Sigmoid colon (tissue), 7 donors: ENCODE measurements around the gene RRBP1. TPM values are rescaled to one million over a fixed set of nuclear protein-coding genes. Genes with fewer than 3 reads are reported as not detected.

ENCODE experiments used
- DNase-seq: peaks from one replicate; pipeline ENCODE4 v3.0.0-alpha.2; 2019
- H3K27ac ChIP-seq, 4 donors: fragments of 200-600 bp; sonication (generic); one replicate each; pipeline ENCODE4 v1.5.1; 2016 to 2019; ENCODE audit warnings: mild to moderate bottlenecking in 1 of 4
- H3K27me3 ChIP-seq, 3 donors: fragments of 200-600 bp; sonication (generic); one replicate each; pipeline ENCODE4 v1.5.1; 2019; ENCODE audit warnings: mild to moderate bottlenecking in 1 of 3
- H3K36me3 ChIP-seq, 4 donors: fragments of 200-600 bp; sonication (generic); one replicate each; pipeline ENCODE4 v1.5.1; 2016 to 2019
- H3K4me1 ChIP-seq, 4 donors: fragments of 200-600 bp; sonication (generic); one replicate each; pipeline ENCODE4 v1.5.1; 2017 to 2019
- H3K4me3 ChIP-seq, 4 donors: fragments of 200-600 bp; sonication (generic); one replicate each; pipeline ENCODE4 v1.5.1; 2017 to 2019; ENCODE audit warnings: mild to moderate bottlenecking in 2 of 4, moderate library complexity in 1 of 4
- H3K9me3 ChIP-seq, 4 donors: fragments of 200-600 bp in 3 of 4; sonication (generic) in 3 of 4; one replicate each; pipeline versions ENCODE4 v1.5.1 to v1.6.1; 2013 to 2019
- CTCF ChIP-seq, 4 experiments: fragments of 450-650 bp in 3 of 4; fragments of 200-600 bp in 1 of 4; IDR thresholded peaks; one replicate each; pipeline ENCODE4 v1.5.1; 2016 to 2019; ENCODE audit warnings: antibody characterized with exemption in 4 of 4, mild to moderate bottlenecking in 3 of 4, moderate library complexity in 2 of 4
- EP300 ChIP-seq, 4 donors: sonication (generic); formaldehyde crosslinking; IDR thresholded peaks; one replicate each; pipeline ENCODE4 v1.6.1; 2017; ENCODE audit warnings: antibody characterized with exemption in 4 of 4
- POLR2A ChIP-seq, 2 donors: fragments of 450-650 bp; IDR thresholded peaks; one replicate each; pipeline ENCODE4 v1.6.1; 2016; ENCODE audit warnings: antibody characterized with exemption in 2 of 2, mild to moderate bottlenecking in 2 of 2, moderate library complexity in 2 of 2
- POLR2AphosphoS5 ChIP-seq, 4 donors: sonication (generic); formaldehyde crosslinking; IDR thresholded peaks; one replicate each; pipeline ENCODE4 v1.6.1; 2017; ENCODE audit warnings: antibody characterized with exemption in 4 of 4
- WGBS, 2 donors: extraction: QIAGEN DNeasy Blood & Tissue Kit; methylation state at CpG; one replicate each; pipeline ENCODE4 v1.1.7; 2013; 5-methylcytosine and 5-hydroxymethylcytosine counted together
- intact Hi-C: fragments of 100-400 bp; cut with DNase I; formaldehyde crosslinking; loops from one replicate; pipeline ENCODE4 v1.15.1; 2023
- polyA plus RNA-seq, 3 donors: library from polyadenylated mRNA; stranded (reverse); fragments of 200-250 nt; gene quantifications; one replicate each; pipeline ENCODE4 v1.2.3, GENCODE V29; 2013
- total RNA-seq, 4 donors: library from RNA; depleted of rRNA; stranded (reverse); fragments of >200 nt; gene quantifications; one replicate each; pipeline ENCODE4 v1.1.0, GENCODE V29; 2016
- donor health status: healthy with polysubstance abuse.
- donor health status: Bipolar disorder and iron deficiency.
- donor health status: healthy.

Gene RRBP1
- total and polyA plus RNA-seq, 7 donors: 24.6 to 245 (median 35.3) TPM

- TF ChIP-seq POLR2AphosphoS5 (IDR thresholded peaks at IDR 0.05): peak in 3 of 4 donors; percentile 38 to 50 (median 39)
- no peak for TF ChIP-seq POLR2A (IDR thresholded peaks at IDR 0.05)
- TF ChIP-seq CTCF (IDR thresholded peaks at IDR 0.05): no peak
- H3K4me3 ChIP-seq: peak overlapping the region in 3 of 4 donors; percentile 11 to 30 (median 22)
- peaks cover 0 to 100% (median 97%) of the 10 kb centered on the region in 4 donors for H3K4me1 ChIP-seq
- DNase-seq: no peak
- peaks cover 0 to 4% (median 0%) of the 10 kb centered on the region in 4 donors for H3K36me3 ChIP-seq
- H3K27ac ChIP-seq: peak overlapping the region; percentile 65 to 100 (median 88)
- H3K27me3 ChIP-seq: no peaks in the 10 kb centered on the region
- intact Hi-C loops: no loop called here
- WGBS, 2 donors: 82 to 87% methylated on average over 8 of the region's 8 CpGs
- no peaks in the 10 kb centered on the region for H3K9me3 ChIP-seq
Measured at GRCh38 chr20:17589161-17589834, 92.7 kb downstream of the RRBP1 start.

GRCh38 chr20:17587824-17588223, 94.2 kb downstream of the RRBP1 start:
- no peak for DNase-seq
- peak; percentile 28 to 69 (median 41) for TF ChIP-seq POLR2AphosphoS5 (IDR thresholded peaks at IDR 0.05)
- TF ChIP-seq POLR2A (IDR thresholded peaks at IDR 0.05): no peak
- peak; percentile 57 to 92 (median 70) for TF ChIP-seq EP300 (IDR thresholded peaks at IDR 0.05)
- Histone ChIP-seq H3K27me3 (no peaks in the 10 kb centered on the region), H3K4me3 (peak overlapping the region in 2 of 4 donors; percentile 1 to 6), H3K36me3 (peaks cover 0 to 4% (median 0%) of the 10 kb centered on the region in 4 donors), H3K27ac (peak overlapping the region; percentile 65 to 100 (median 88)), H3K9me3 (no peaks in the 10 kb centered on the region), H3K4me1 (peaks cover 0 to 99% (median 95%) of the 10 kb centered on the region in 4 donors)
- WGBS, 2 donors: 88 to 89% methylated on average over 3 of the region's 3 CpGs
- intact Hi-C loops: no loop called here

GRCh38 chr20:17587148-17587547, 94.9 kb downstream of the RRBP1 start:
- H3K36me3 ChIP-seq: peaks cover 0 to 4% (median 0%) of the 10 kb centered on the region in 4 donors
- H3K4me1 ChIP-seq: peaks cover 0 to 99% (median 91%) of the 10 kb centered on the region in 4 donors
- intact Hi-C loops: no loop called here
- peak overlapping the region in 2 of 4 donors; percentile 1 to 6 for H3K4me3 ChIP-seq
- H3K27me3 ChIP-seq: no peaks in the 10 kb centered on the region
- DNase-seq: no peak
- no peak for TF ChIP-seq POLR2A (IDR thresholded peaks at IDR 0.05)
- TF ChIP-seq CTCF (IDR thresholded peaks at IDR 0.05): no peak
- TF ChIP-seq EP300 (IDR thresholded peaks at IDR 0.05): no peak
- TF ChIP-seq POLR2AphosphoS5 (IDR thresholded peaks at IDR 0.05): no peak
- peak overlapping the region; percentile 65 to 100 (median 88) for H3K27ac ChIP-seq
- no peaks in the 10 kb centered on the region for H3K9me3 ChIP-seq
- WGBS, 2 donors: 84 to 95% methylated on average over 1 of the region's 1 CpG

GRCh38 chr20:17586250-17586649, 95.8 kb downstream of the RRBP1 start:
- H3K4me3 ChIP-seq: peak overlapping the region in 2 of 4 donors; percentile 0 to 1
- H3K27ac ChIP-seq: peak overlapping the region; percentile 65 to 100 (median 88)
- H3K9me3 ChIP-seq: no peaks in the 10 kb centered on the region
- H3K27me3 ChIP-seq: no peaks in the 10 kb centered on the region
- H3K4me1 ChIP-seq: peaks cover 0 to 99% (median 88%) of the 10 kb centered on the region in 4 donors
- intact Hi-C loops: no loop called here
- no peak for DNase-seq
- no peaks in the 10 kb centered on the region for H3K36me3 ChIP-seq
- WGBS, 2 donors: 76 to 82% methylated on average over 2 of the region's 2 CpGs
- TF ChIP-seq POLR2AphosphoS5 (IDR thresholded peaks at IDR 0.05) (no peak), EP300 (IDR thresholded peaks at IDR 0.05) (no peak), POLR2A (IDR thresholded peaks at IDR 0.05) (no peak), CTCF (IDR thresholded peaks at IDR 0.05) (no peak)

- intact Hi-C loops: no loop called here
- Histone ChIP-seq H3K4me3 (no peak overlapping the region), H3K27ac (peak overlapping the region in 3 of 4 donors; percentile 76 to 100 (median 99)), H3K27me3 (no peaks in the 10 kb centered on the region), H3K4me1 (peaks cover 0 to 97% (median 89%) of the 10 kb centered on the region in 4 donors), H3K9me3 (no peaks in the 10 kb centered on the region), H3K36me3 (no peaks in the 10 kb centered on the region)
- TF ChIP-seq EP300 (IDR thresholded peaks at IDR 0.05) (no peak), CTCF (IDR thresholded peaks at IDR 0.05) (no peak), POLR2AphosphoS5 (IDR thresholded peaks at IDR 0.05) (no peak), POLR2A (IDR thresholded peaks at IDR 0.05) (no peak)
- DNase-seq: no peak
Measured at GRCh38 chr20:17584689-17585088, 97.4 kb downstream of the RRBP1 start.
